Glomerular endothelial cell (primary cell): ENCODE measurements around the gene PHTF2. TPM values are rescaled to one million over a fixed set of nuclear protein-coding genes. Genes with fewer than 3 reads are reported as not detected.
"Not testable (repeated sequence)": the region's sequence is repeated elsewhere in the genome, so short reads cannot be mapped to it uniquely, and the experiment has no call there.

Experiments used
- DNase-seq: peaks from one replicate; pipeline ENCODE4 v3.0.0-alpha.2; 2011; ENCODE audit warnings: low read depth, low spot score; ENCODE audit errors: extremely low read depth
- total RNA-seq: library from RNA; depleted of rRNA; stranded (reverse); fragments of >200 nt; gene quantifications from 2 replicates; pipeline ENCODE4 v1.2.3, GENCODE V29; 2015

The PHTF2 gene
- total RNA-seq, 1 donor from 2014 or later, result 13.2 TPM

GRCh38 chr7:77982926-77983550, 184.5 kb downstream of the PHTF2 start:
- DNase-seq, result no peak

- no peak for DNase-seq
These were observed 185.4 kb downstream of the PHTF2 start for GRCh38 chr7:77983973-77984372.

- DNase-seq, result no peak
These were observed 186.8 kb downstream of the PHTF2 start for GRCh38 chr7:77985232-77985973.

GRCh38 chr7:77985974-77986339, 187.4 kb downstream of the PHTF2 start:
- DNase-seq, result no peak

- DNase-seq, result no peak
These were observed 191.5 kb downstream of the PHTF2 start for GRCh38 chr7:77989981-77990566.

- no peak for DNase-seq
These were observed 193.1 kb downstream of the PHTF2 start for GRCh38 chr7:77991656-77992055.

GRCh38 chr7:77993838-77994237, 195.3 kb downstream of the PHTF2 start:
- DNase-seq, result no peak

- DNase-seq, result no peak
These were observed 197.1 kb downstream of the PHTF2 start for GRCh38 chr7:77995717-77996116.

- not testable (repeated sequence) for DNase-seq
These were observed 200.6 kb downstream of the PHTF2 start for GRCh38 chr7:77999168-77999567.

- DNase-seq, result no peak
These were observed 203.4 kb downstream of the PHTF2 start for GRCh38 chr7:78002021-78002420.

- no peak for DNase-seq
These were observed 204.1 kb downstream of the PHTF2 start for GRCh38 chr7:78002715-78003114.

- DNase-seq, result no peak
These were observed 207.6 kb downstream of the PHTF2 start for GRCh38 chr7:78006063-78006755.

Other genes starting within 250 kb of the PHTF2 start
- gene RSBN1L, start 102.3 kb upstream of the PHTF2 start, total RNA-seq, result 13.0 and 15.5 TPM in 2 replicates
- 15.2 and 23.6 TPM in 2 replicates for gene TMEM60, start 339 bp upstream of the PHTF2 start, total RNA-seq